NCI-H526 treated with DMSO at 0.1 percent for 48 hours (cell line): ENCODE results near the gene PRH2.

Experiments used
- DNase-seq: peaks from one replicate; lab custom pipeline; 2025; lab: John Stamatoyannopoulos, UW

The PRH2 gene

GRCh38 chr12:10928746-10929286 lies at the start of gene PRH2:
Gene PRH2, plus strand, starts transcription at chr12:10929236. Its CDS starts 38 bp downstream, at chr12:10929274.
- DNase-seq: no peak

GRCh38 chr12:10884086-10884725 lies 44.8 kb upstream of the PRH2 start, which contains the start of gene PRH1:
Gene PRH1, minus strand, starts transcription at chr12:10884255. Its CDS starts 38 bp downstream, at chr12:10884217.
- DNase-seq: no peak

DNA sequence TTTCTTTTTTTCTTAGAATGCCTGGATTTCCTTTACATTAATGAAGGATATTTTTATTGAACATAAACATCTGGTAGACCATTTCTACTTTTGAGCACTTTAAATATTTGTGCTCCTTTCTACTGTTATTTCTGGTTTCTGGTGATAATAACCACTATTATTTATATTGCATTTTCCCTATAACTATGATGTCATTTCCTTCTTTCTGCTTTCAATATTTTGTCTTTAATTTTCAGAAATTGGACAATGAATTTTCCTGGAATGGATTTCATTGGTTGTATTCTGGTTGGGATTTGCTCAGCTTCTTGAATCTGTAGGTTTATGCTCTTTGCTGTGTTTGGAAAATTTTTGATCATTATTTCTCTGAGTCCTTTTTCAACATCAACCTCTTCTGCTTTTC lies 39.8 kb upstream of the PRH2 start:
- DNase-seq: no peak

- DNase-seq: no peak
These were observed 37.1 kb upstream of the PRH2 start for GRCh38 chr12:10891937-10892336.

GRCh38 chr12:10896854-10897253 lies 32.2 kb upstream of the PRH2 start:
- DNase-seq: no peak

- DNase-seq: no peak
These were observed 28.5 kb upstream of the PRH2 start for GRCh38 chr12:10900530-10900929.

- no peak for DNase-seq
These were observed 28.1 kb upstream of the PRH2 start for GRCh38 chr12:10900972-10901371.

- DNase-seq: no peak
These were observed 27.6 kb upstream of the PRH2 start for GRCh38 chr12:10901427-10901826.

GRCh38 chr12:10904686-10905085 lies 24.4 kb upstream of the PRH2 start:
- DNase-seq: no peak

DNA sequence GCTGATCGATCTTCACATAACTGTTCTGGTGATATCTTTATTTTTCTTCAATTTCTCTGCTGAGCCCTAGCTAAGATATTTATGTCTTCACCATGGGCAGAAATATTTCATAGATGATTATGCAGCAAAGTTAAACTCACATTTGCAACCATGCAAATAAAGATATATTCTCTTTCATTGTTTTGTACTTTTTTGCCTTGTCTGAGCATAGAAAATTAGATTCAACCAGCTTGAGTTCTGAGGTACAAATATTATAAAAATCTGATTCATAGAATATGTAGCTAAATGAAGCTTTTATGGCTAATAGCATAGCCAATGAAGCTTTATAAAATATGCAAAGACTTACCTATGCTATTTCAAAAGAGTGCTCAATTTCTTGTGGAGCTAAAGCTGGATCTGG lies 19.6 kb upstream of the PRH2 start, which contains the start of gene TAS2R13:
Gene TAS2R13 (minus strand): TSS at position 101 of the 400 bp plus-strand sequence. CDS start 264 bp downstream, outside the sequence.
- no peak for DNase-seq

GRCh38 chr12:10910380-10910779 lies 18.7 kb upstream of the PRH2 start:
- DNase-seq: no peak

DNA sequence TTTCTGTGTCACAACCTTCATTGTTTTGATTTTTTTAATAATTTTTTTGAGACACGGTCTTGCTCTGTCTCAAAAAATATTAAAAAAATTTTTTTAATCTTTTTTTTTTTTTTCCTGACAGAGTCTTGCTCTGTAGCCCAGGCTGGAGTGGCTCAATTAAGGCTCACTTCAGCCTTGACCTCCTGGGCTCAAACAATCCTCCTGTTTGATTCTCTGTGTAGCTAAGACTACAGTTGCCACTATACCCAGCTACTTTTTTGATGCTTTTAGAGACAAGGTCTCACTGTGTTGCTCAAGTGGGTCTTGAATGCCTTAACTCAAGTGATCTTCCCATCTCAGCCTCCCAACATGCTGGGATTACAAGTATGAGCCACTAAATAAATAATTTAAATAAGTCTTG lies 9.2 kb upstream of the PRH2 start:
- no peak for DNase-seq

DNA sequence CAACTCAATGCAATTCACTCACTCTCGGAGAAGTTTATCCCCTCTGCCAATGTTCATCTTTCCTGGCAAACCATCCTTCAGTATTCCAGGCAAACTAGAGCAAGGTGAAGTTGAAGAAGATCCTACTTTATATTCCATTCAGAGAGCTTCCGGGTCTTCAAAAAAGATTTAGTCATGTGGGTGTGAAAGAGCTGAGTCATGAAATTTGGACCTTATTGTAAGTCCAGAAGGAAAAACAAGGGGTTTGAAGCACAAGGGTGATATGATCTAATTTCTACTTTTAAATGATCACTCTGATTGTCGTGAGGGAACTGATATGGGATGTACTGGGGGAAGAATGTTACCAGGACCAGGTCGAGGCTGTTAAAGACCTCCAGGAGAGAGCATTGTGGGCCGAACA lies 2.8 kb upstream of the PRH2 start:
- no peak for DNase-seq

DNA sequence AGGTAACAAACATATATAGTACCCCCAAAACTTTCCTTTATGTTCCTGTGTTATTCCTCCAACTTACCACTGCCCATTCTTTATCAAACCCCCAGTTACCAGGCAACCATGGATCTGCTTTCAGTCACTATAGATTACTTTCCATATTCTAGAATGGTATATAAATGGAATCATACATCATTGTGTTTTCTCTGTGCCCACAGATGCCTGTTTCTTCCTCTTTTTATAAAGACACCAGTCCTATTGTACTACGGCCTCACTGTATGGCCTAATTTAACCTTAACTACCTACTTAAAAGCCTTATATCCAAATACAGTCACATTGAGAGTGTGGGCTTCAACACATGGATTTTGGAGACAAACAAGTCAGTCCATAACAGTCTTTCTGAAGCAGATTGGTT lies 7.5 kb downstream of the PRH2 start:
- DNase-seq: no peak

- no peak for DNase-seq
These were observed 10.1 kb downstream of the PRH2 start, which contains the start of gene TAS2R14 for GRCh38 chr12:10939163-10939562. Gene TAS2R14, minus strand, starts transcription at chr12:10939263. Its CDS starts 56 bp downstream, at chr12:10939207.

DNA sequence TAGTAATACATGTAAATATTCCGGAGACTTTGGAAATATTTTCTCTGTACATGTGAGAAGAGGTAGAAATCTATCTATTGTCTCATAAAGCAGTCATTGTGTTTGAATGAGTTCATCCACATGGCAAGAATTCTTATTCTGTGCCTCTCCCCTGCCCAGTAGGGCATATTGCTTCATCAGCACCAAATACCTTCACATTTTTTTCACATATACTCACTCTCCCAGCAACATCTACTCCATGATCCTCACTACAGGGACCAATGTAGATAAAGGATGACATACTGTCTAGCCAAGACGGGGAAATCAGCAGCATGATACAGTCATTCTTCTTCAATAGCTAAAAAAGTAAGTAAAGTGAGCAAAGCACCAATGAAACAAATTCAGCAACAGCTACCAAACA lies 11.4 kb downstream of the PRH2 start:
- DNase-seq: no peak

GRCh38 chr12:10941369-10941768 lies 12.3 kb downstream of the PRH2 start:
- DNase-seq: no peak

- no peak for DNase-seq
These were observed 13.0 kb downstream of the PRH2 start for GRCh38 chr12:10941916-10942607.

- no peak for DNase-seq
These were observed 14.1 kb downstream of the PRH2 start for GRCh38 chr12:10943167-10943566.

DNA sequence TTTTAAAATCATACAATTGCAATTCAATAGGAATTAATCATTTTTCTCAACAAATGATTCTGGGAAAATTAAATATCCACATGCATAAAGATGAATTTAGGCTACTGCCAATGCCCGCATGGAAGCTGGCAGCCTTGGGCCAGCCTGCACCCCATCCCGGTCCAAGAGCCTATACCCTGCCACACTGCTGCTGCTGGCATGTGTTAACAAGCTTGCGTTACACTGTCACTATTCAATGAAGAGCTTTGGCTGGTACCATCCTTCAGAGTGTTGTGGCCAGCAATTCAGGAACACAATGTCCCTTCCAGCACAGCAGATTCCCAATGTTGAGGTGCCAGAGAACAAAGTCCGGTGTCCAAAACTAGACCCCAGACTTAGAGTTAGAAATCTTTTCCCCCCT lies 23.6 kb downstream of the PRH2 start:
- no peak for DNase-seq

GRCh38 chr12:10956085-10956484 lies 27.0 kb downstream of the PRH2 start:
- DNase-seq: no peak

- DNase-seq: no peak
These were observed 28.7 kb downstream of the PRH2 start for GRCh38 chr12:10957741-10958140.

DNA sequence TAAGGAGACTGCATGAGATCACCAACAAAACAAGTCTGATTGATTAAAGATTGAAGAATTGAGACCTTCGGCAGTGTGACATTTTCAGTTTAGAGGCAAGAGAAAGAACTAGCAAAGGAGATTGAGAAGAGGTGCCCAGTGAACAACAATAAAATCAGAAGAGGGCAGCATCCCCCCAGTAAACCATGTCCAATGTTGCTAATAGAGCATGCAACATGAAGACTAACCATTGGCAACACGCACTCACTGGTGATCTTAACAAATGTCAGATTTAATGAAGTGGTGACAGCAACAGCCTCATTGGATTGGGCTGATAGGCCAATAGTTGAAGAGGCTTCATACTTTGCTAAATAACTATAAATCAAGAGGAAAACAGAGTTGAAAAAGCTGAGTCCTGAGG lies 30.8 kb downstream of the PRH2 start:
- peak; percentile 16 for DNase-seq
